ENCODE data around the gene KCNQ1. TPM values are rescaled to one million over a fixed set of nuclear protein-coding genes. Genes with fewer than 3 reads are reported as not detected.

Gene KCNQ1
- polyA plus RNA-seq, 1 donor (not counting 4 experiments of a cell fraction or from before 2014, with no cell fraction given), result not detected

- no peaks in the 10 kb centered on the region for H3K79me2 ChIP-seq (ENCODE audit: control insufficient read depth, insufficient read depth, low read length)
- no peak for DNase-seq (ENCODE audit: low read depth, low spot score)
- H3K9me1 ChIP-seq (ENCODE audit: control insufficient read depth, extremely low read depth, insufficient read depth, low read length), result no peaks in the 10 kb centered on the region
- H3K9me3 ChIP-seq (ENCODE audit: control insufficient read depth, low read depth, low read length), result no peaks in the 10 kb centered on the region
- H3K9ac ChIP-seq (ENCODE audit: control insufficient read depth, extremely low read depth, insufficient read depth, low read length), result no peak overlapping the region
- H3K27ac ChIP-seq (ENCODE audit: control insufficient read depth, insufficient read depth, low read length), result no peak overlapping the region
- no peaks in the 10 kb centered on the region for H3K4me1 ChIP-seq (ENCODE audit: control insufficient read depth, extremely low read depth, insufficient read depth, low read length)
- no peaks in the 10 kb centered on the region for H3K36me3 ChIP-seq (ENCODE audit: control insufficient read depth in 2 of 2, extremely low read depth in 1 of 2, insufficient read depth in 2 of 2, low read length in 2 of 2)
- TF ChIP-seq CTCF (optimal IDR thresholded peaks at IDR 0.05 in 1 of 3, IDR thresholded peaks at IDR 0.05 in 1 of 3, conservative IDR thresholded peaks at IDR 0.05 in 1 of 3; ENCODE audit: extremely low read depth in 1 of 3, insufficient read depth in 2 of 3, low read length in 3 of 3), result no peak
- no peak for TF ChIP-seq EZH2 (IDR thresholded peaks at IDR 0.05; ENCODE audit: low read length)
- no peaks in the 10 kb centered on the region for H4K20me1 ChIP-seq (ENCODE audit: control insufficient read depth, extremely low read depth, insufficient read depth, low read length)
- no peak overlapping the region for H3K4me3 ChIP-seq (ENCODE audit: control insufficient read depth in 2 of 3, extremely low read depth in 1 of 3, insufficient read depth in 2 of 3, low read depth in 1 of 3, low read length in 3 of 3)
- no peak for FAIRE-seq
- H2AFZ ChIP-seq (ENCODE audit: control insufficient read depth, low read length), result no peak overlapping the region
- H3K4me2 ChIP-seq (ENCODE audit: control insufficient read depth, extremely low read depth, insufficient read depth, low read depth, low read length), result no peak overlapping the region
- peaks cover 29% of the 10 kb centered on the region for H3K27me3 ChIP-seq (ENCODE audit: control insufficient read depth, extremely low read depth, insufficient read depth, low read length)
- dilution Hi-C loops (cut with MboI; ENCODE audit: extremely low pct_ligation_motif_present, low sequenced_read_pairs), result no loop called here
Observed at GRCh38 chr11:2724653-2725367, 280.0 kb downstream of the KCNQ1 start.

- H3K79me2 ChIP-seq (ENCODE audit: control insufficient read depth, insufficient read depth, low read length), result no peaks in the 10 kb centered on the region
- H3K27me3 ChIP-seq (ENCODE audit: control insufficient read depth, extremely low read depth, insufficient read depth, low read length), result peaks cover 23% of the 10 kb centered on the region
- H3K36me3 ChIP-seq (ENCODE audit: control insufficient read depth in 2 of 2, extremely low read depth in 1 of 2, insufficient read depth in 2 of 2, low read length in 2 of 2), result no peaks in the 10 kb centered on the region
- FAIRE-seq (no peak), DNase-seq (ENCODE audit: low read depth, low spot score) (no peak)
- no peak overlapping the region for H2AFZ ChIP-seq (ENCODE audit: control insufficient read depth, low read length)
- H3K9ac ChIP-seq (ENCODE audit: control insufficient read depth, extremely low read depth, insufficient read depth, low read length), result no peak overlapping the region
- dilution Hi-C loops (cut with MboI; ENCODE audit: extremely low pct_ligation_motif_present, low sequenced_read_pairs), result no loop called here
- H3K9me1 ChIP-seq (ENCODE audit: control insufficient read depth, extremely low read depth, insufficient read depth, low read length), result no peaks in the 10 kb centered on the region
- H3K4me3 ChIP-seq (ENCODE audit: control insufficient read depth in 2 of 3, extremely low read depth in 1 of 3, insufficient read depth in 2 of 3, low read depth in 1 of 3, low read length in 3 of 3), result no peak overlapping the region
- no peaks in the 10 kb centered on the region for H3K9me3 ChIP-seq (ENCODE audit: control insufficient read depth, low read depth, low read length)
- TF ChIP-seq EZH2 (IDR thresholded peaks at IDR 0.05; ENCODE audit: low read length) (no peak), CTCF (optimal IDR thresholded peaks at IDR 0.05 in 1 of 3, IDR thresholded peaks at IDR 0.05 in 1 of 3, conservative IDR thresholded peaks at IDR 0.05 in 1 of 3; ENCODE audit: extremely low read depth in 1 of 3, insufficient read depth in 2 of 3, low read length in 3 of 3) (no peak)
- H3K27ac ChIP-seq (ENCODE audit: control insufficient read depth, insufficient read depth, low read length), result no peak overlapping the region
- H3K4me2 ChIP-seq (ENCODE audit: control insufficient read depth, extremely low read depth, insufficient read depth, low read depth, low read length), result no peak overlapping the region
- H4K20me1 ChIP-seq (ENCODE audit: control insufficient read depth, extremely low read depth, insufficient read depth, low read length), result no peaks in the 10 kb centered on the region
- no peaks in the 10 kb centered on the region for H3K4me1 ChIP-seq (ENCODE audit: control insufficient read depth, extremely low read depth, insufficient read depth, low read length)
Observed at GRCh38 chr11:2725368-2726300, 280.8 kb downstream of the KCNQ1 start.

All from keratinocyte (primary cell).